Tibial nerve (tissue), 4 donors: Measurements from ENCODE around the gene POU3F1. TPM values are rescaled to one million over a fixed set of nuclear protein-coding genes. Genes with fewer than 3 reads are reported as not detected.
"Not testable (repeated sequence)": the region's sequence is repeated elsewhere in the genome, so short reads cannot be mapped to it uniquely, and the experiment has no call there.

ENCODE experiments used
- DNase-seq, 2 donors: peaks; one replicate each; pipeline ENCODE4 v3.0.0-alpha.2; 2019; ENCODE audit warnings: low spot score in 2 of 2
- H3K27ac ChIP-seq, 4 donors: fragments of 200-600 bp; sonication (generic) in 3 of 4; one replicate each; pipeline ENCODE4 v1.5.1; 2017 to 2019; ENCODE audit warnings: mild to moderate bottlenecking in 1 of 4
- H3K27me3 ChIP-seq, 2 donors: fragments of 200-600 bp; sonication (generic) in 1 of 2; one replicate each; pipeline versions ENCODE4 v1.5.1 to v1.6.0; 2017 to 2019
- H3K36me3 ChIP-seq, 3 donors: fragments of 200-600 bp; sonication (generic); one replicate each; pipeline ENCODE4 v1.5.1; 2018 to 2019
- H3K4me1 ChIP-seq, 4 donors: fragments of 200-600 bp; sonication (generic) in 3 of 4; one replicate each; pipeline ENCODE4 v1.5.1; 2017 to 2019
- H3K4me3 ChIP-seq, 4 donors: fragments of 200-600 bp; sonication (generic) in 3 of 4; one replicate each; pipeline ENCODE4 v1.5.1; 2017 to 2019; ENCODE audit warnings: mild to moderate bottlenecking in 1 of 4, moderate library complexity in 1 of 4
- H3K9me3 ChIP-seq, 4 donors: fragments of 200-600 bp; sonication (generic) in 3 of 4; one replicate each; pipeline ENCODE4 v1.5.1; 2017 to 2019
- CTCF ChIP-seq, 5 experiments: fragments of 200-600 bp in 3 of 5; fragments of 450-650 bp in 2 of 5; sonication (generic) in 3 of 5; IDR thresholded peaks; one replicate each; pipeline ENCODE4 v1.5.1; 2016 to 2019; ENCODE audit warnings: antibody characterized with exemption in 5 of 5, mild to moderate bottlenecking in 3 of 5, moderate library complexity in 2 of 5
- EP300 ChIP-seq, 2 donors: sonication (generic); formaldehyde crosslinking; IDR thresholded peaks; one replicate each; pipeline ENCODE4 v1.6.1; 2017; ENCODE audit warnings: antibody characterized with exemption in 2 of 2, mild to moderate bottlenecking in 1 of 2
- POLR2A ChIP-seq, 2 donors: fragments of 450-650 bp; IDR thresholded peaks; one replicate each; pipeline ENCODE4 v1.6.1; 2017; ENCODE audit warnings: antibody characterized with exemption in 2 of 2, mild to moderate bottlenecking in 2 of 2, moderate library complexity in 2 of 2
- WGBS, 2 donors: methylation state at CpG; one replicate each; pipeline ENCODE4 v1.1.5; 2018; 5-methylcytosine and 5-hydroxymethylcytosine counted together
- total RNA-seq, 4 donors: library from RNA; depleted of rRNA; stranded (reverse); fragments of >200 nt; gene quantifications; one replicate each; pipeline ENCODE4 v1.1.0, GENCODE V29; 2016

Gene POU3F1
- total RNA-seq, 4 donors from 2014 or later = 11.6 to 53.4 (median 24.8) TPM

DNA sequence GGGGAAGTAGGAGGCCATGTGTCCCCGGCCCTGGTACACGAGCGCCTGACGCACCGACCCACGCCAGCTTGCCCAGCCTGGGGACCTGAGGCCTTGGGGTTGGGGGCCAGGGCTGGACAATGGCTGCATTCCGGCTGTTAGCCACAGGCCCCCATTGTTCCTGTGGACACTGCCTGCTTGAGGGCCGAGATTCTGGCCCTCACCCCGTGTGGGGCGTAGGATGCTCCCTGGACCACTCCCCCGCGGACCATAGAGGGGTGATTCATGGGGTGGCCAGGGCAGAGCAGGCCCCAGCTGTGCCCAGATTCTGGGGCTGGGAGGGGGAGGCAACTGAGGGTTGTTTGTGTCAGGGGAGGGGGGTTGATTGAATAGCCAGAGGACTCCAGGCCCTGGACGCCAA is 11.7 kb downstream of the POU3F1 start:
- no peak overlapping the region for H3K4me3 ChIP-seq
- no peak for DNase-seq

GRCh38 chr1:38032992-38033391 is 13.6 kb downstream of the POU3F1 start:
- peak overlapping the region in 3 of 4 donors; percentile 16 to 95 (median 92) for H3K27ac ChIP-seq
- H3K9me3 ChIP-seq, H3K36me3 ChIP-seq, H3K4me3 ChIP-seq, H3K27me3 ChIP-seq, DNase-seq: not testable (repeated sequence)
- H3K4me1 ChIP-seq = peaks cover 0 to 66% (median 31%) of the 10 kb centered on the region in 4 donors
- WGBS, 2 donors = 87 to 88% methylated on average over 2 of the region's 2 CpGs

More for the DNA sequence above, 11.7 kb downstream of the POU3F1 start:
- H3K27ac ChIP-seq = peak overlapping the region; percentile 25 to 95 (median 64)
- WGBS, 2 donors = 51 to 100% methylated on average over 1 to 13 of the region's 13 CpGs
- H3K36me3 ChIP-seq = no peaks in the 10 kb centered on the region
- H3K4me1 ChIP-seq = peaks cover 0 to 56% (median 18%) of the 10 kb centered on the region in 4 donors
- no peaks in the 10 kb centered on the region for H3K27me3 ChIP-seq
- TF ChIP-seq EP300 (IDR thresholded peaks at IDR 0.05) = peak in 1 of 2 donors; percentile 81
- no peak for TF ChIP-seq CTCF (IDR thresholded peaks at IDR 0.05)
- no peaks in the 10 kb centered on the region for H3K9me3 ChIP-seq

DNA sequence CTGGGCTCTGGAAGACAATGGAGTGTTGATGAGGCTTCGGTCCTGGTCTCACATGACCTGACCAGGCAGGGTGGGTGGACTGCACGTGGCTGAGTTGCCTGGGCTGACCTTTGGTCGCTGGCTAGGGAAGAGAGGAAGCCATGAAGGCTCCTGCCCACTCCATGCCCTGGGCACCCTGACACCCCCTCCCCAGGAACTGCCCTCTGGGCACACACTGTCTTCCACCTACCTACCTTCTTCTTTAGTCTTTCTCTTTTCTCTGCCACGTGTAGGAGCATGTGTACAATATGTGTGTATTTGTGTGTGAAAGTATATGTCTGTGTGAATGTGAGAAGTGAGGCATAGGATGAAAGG is 15.1 kb downstream of the POU3F1 start:
- no peaks in the 10 kb centered on the region for H3K9me3 ChIP-seq
- no peaks in the 10 kb centered on the region for H3K27me3 ChIP-seq
- no peak for DNase-seq
- TF ChIP-seq EP300 (IDR thresholded peaks at IDR 0.05) (peak in 1 of 2 donors; percentile 76), POLR2A (IDR thresholded peaks at IDR 0.05) (no peak)
- peaks cover 0 to 5% (median 0%) of the 10 kb centered on the region in 3 donors for H3K36me3 ChIP-seq
- WGBS, 2 donors = 26 to 37% methylated on average over 4 of the region's 4 CpGs
- no peak overlapping the region for H3K4me3 ChIP-seq
- H3K4me1 ChIP-seq = peaks cover 0 to 67% (median 37%) of the 10 kb centered on the region in 4 donors
- peak overlapping the region; percentile 75 to 95 (median 89) for H3K27ac ChIP-seq

DNA sequence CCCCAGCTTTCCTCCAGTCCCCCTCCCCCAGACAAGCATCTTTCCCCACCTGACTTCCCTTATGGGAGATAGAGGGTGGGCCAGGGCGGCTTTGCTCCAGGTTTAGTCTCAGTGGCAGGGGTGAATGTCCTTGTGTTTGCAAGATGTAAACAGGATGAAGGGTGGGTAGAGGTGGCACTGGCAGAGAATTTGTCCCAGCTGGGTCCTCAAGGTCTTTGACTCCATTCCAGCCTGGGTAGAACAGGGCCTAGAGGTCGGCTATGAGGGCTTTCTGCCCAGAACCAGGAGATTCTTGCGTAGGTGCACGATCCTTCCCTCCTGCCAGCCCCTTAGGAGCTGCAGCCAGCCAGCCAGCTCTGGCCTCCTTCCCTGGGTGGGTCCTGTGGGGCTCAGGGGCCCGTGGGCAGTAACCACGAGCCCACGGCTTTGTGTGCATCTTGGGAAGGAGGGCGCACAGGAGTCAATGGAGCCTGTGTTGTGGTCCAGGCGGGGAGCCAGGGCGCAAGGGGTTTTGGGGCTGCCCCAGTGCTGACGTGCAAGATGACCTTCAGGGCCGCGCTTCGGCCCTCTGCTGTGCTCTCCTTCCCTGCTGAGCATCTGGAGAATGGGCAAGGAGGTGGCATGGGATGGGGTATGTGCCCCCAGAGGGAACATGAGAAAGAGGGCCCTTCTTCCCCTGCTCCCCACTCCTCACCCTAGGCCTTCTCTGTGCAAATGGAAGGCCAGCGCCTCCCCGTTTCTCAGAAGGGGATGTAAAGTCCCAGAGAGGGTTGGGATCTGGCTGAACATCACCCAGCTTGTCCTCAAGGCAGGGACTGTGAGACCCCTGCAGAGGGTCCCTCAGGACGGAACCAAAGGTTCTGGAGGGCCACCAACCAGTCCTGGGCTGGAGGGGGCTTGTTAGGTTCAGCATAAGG is 15.7 kb downstream of the POU3F1 start:
- H3K4me3 ChIP-seq = no peak overlapping the region
- peaks cover 0 to 11% (median 3%) of the 10 kb centered on the region in 3 donors for H3K36me3 ChIP-seq
- H3K9me3 ChIP-seq = no peaks in the 10 kb centered on the region
- DNase-seq = peak in 1 of 2 donors; percentile 56
- peak in 1 of 5 experiments; percentile 26 for TF ChIP-seq CTCF (IDR thresholded peaks at IDR 0.05)
- TF ChIP-seq EP300 (IDR thresholded peaks at IDR 0.05) = peak; percentile 48 to 90
- TF ChIP-seq POLR2A (IDR thresholded peaks at IDR 0.05) = no peak
- peak overlapping the region; percentile 75 to 95 (median 89) for H3K27ac ChIP-seq
- H3K27me3 ChIP-seq = no peaks in the 10 kb centered on the region
- WGBS, 2 donors = 37 to 45% methylated on average over 13 to 17 of the region's 17 CpGs
- H3K4me1 ChIP-seq = peaks cover 0 to 65% (median 37%) of the 10 kb centered on the region in 4 donors

GRCh38 chr1:38029685-38030511 is 16.7 kb downstream of the POU3F1 start:
- no peak for TF ChIP-seq CTCF (IDR thresholded peaks at IDR 0.05)
- TF ChIP-seq EP300 (IDR thresholded peaks at IDR 0.05) = no peak
- TF ChIP-seq POLR2A (IDR thresholded peaks at IDR 0.05) = no peak
- Histone ChIP-seq H3K36me3 (peaks cover 3 to 21% (median 9%) of the 10 kb centered on the region in 3 donors), H3K9me3 (no peaks in the 10 kb centered on the region), H3K4me3 (peak overlapping the region in 1 of 4 donors; percentile 8), H3K27ac (peak overlapping the region; percentile 71 to 95 (median 86)), H3K27me3 (no peaks in the 10 kb centered on the region), H3K4me1 (peaks cover 0 to 62% (median 37%) of the 10 kb centered on the region in 4 donors)
- DNase-seq = no peak
- WGBS, 2 donors = 13 to 18% methylated on average over 11 to 12 of the region's 12 CpGs
